Uterus (tissue), 2 donors: Measurements from ENCODE around the gene UNKL.

ENCODE experiments used
- POLR2A ChIP-seq, 2 donors: fragments of 450-650 bp; IDR thresholded peaks; one replicate each; pipeline ENCODE4 v1.6.1; 2016; ENCODE audit warnings: antibody characterized with exemption in 2 of 2, mild to moderate bottlenecking in 1 of 2, moderate library complexity in 1 of 2
- TF ChIP-seq, protein P1 (sequence below), 4 experiments: fragments of 200-600 bp in 2 of 4; fragments of 450-650 bp in 2 of 4; sonication (generic) in 2 of 4; IDR thresholded peaks; one replicate each; pipeline ENCODE4 v1.5.1; 2016 to 2019; ENCODE audit warnings: antibody characterized with exemption in 4 of 4, mild to moderate bottlenecking in 2 of 4, moderate library complexity in 1 of 4

DNA sequence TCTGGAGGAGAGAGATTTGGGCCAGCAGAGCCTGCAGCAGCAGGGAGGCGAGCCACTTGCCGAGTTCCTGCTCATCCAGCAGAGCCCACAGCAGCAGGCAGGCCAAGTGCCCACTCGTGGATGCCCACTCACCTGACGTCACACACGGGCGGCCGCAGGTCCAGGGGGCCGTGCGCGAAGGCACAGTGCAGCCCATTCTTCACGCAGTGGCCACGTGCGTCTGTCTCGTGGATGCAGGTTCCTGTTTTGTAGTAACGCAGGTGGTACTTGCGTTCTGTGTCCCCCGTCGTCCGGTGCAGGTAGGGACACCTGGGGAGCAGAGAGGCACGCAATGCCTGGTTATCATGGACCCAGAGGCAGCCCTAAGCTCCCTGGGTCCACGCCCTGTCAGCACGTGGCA lies 11.5 kb downstream of the UNKL start:
- TF ChIP-seq, protein P1, sequence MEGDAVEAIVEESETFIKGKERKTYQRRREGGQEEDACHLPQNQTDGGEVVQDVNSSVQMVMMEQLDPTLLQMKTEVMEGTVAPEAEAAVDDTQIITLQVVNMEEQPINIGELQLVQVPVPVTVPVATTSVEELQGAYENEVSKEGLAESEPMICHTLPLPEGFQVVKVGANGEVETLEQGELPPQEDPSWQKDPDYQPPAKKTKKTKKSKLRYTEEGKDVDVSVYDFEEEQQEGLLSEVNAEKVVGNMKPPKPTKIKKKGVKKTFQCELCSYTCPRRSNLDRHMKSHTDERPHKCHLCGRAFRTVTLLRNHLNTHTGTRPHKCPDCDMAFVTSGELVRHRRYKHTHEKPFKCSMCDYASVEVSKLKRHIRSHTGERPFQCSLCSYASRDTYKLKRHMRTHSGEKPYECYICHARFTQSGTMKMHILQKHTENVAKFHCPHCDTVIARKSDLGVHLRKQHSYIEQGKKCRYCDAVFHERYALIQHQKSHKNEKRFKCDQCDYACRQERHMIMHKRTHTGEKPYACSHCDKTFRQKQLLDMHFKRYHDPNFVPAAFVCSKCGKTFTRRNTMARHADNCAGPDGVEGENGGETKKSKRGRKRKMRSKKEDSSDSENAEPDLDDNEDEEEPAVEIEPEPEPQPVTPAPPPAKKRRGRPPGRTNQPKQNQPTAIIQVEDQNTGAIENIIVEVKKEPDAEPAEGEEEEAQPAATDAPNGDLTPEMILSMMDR (IDR thresholded peaks at IDR 0.05) = no peak
- TF ChIP-seq POLR2A (IDR thresholded peaks at IDR 0.05) = no peak
